ENCODE results near the gene GMPR2. TPM values are rescaled to one million over a fixed set of nuclear protein-coding genes. Genes with fewer than 3 reads are reported as not detected.

GMPR2 gene
- total and polyA plus RNA-seq, 10 donors = 42.2 to 85.6 (median 62.8) TPM

DNA sequence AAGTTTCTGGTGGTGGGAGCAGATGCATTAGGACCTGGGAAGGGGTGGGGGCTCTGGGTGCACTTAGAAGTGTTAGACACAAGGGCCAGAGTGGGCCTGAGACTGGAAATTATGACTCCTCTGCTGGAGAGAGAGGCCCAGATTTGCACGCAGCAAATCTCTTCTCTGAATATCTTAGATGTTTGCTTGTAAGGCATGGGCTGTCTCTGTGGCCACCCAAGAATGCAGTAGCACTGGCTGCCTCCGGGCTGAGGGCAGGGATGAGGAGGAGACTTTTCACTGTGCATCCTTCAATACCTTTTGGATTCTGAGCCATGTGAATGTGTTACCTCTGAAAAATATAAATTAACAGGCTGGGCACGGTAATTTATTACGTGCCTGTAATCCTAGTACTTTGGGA, 52.6 kb downstream of the GMPR2 start:
- no peak for DNase-seq
- Histone ChIP-seq H3K27ac (no peak overlapping the region), H3K4me1 (peaks cover 3 to 44% (median 16%) of the 10 kb centered on the region in 6 donors), H3K27me3 (replicated peaks in 1 of 7) (no peaks in the 10 kb centered on the region), H3K36me3 (peaks cover 0 to 15% (median 12%) of the 10 kb centered on the region in 6 donors), H3K9me3 (no peaks in the 10 kb centered on the region), H3K4me3 (no peak overlapping the region)
- intact Hi-C loops (cut with DNase I; ENCODE audit: low total_unique reads) = no loop called here
- 89 to 94% (median 91%) methylated on average over 4 of the region's 4 CpGs for WGBS, 5 donors
- TF ChIP-seq, protein P1, sequence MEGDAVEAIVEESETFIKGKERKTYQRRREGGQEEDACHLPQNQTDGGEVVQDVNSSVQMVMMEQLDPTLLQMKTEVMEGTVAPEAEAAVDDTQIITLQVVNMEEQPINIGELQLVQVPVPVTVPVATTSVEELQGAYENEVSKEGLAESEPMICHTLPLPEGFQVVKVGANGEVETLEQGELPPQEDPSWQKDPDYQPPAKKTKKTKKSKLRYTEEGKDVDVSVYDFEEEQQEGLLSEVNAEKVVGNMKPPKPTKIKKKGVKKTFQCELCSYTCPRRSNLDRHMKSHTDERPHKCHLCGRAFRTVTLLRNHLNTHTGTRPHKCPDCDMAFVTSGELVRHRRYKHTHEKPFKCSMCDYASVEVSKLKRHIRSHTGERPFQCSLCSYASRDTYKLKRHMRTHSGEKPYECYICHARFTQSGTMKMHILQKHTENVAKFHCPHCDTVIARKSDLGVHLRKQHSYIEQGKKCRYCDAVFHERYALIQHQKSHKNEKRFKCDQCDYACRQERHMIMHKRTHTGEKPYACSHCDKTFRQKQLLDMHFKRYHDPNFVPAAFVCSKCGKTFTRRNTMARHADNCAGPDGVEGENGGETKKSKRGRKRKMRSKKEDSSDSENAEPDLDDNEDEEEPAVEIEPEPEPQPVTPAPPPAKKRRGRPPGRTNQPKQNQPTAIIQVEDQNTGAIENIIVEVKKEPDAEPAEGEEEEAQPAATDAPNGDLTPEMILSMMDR (IDR thresholded peaks at IDR 0.05 in 8 of 11, conservative IDR thresholded peaks at IDR 0.05 in 3 of 11) = no peak
- no peak for TF ChIP-seq POLR2AphosphoS5 (IDR thresholded peaks at IDR 0.05)

- 88 to 97% (median 95%) methylated on average over 5 of the region's 5 CpGs for WGBS, 5 donors
- Histone ChIP-seq H3K4me1 (peaks cover 0 to 28% (median 6%) of the 10 kb centered on the region in 6 donors), H3K27me3 (replicated peaks in 1 of 7) (no peaks in the 10 kb centered on the region), H3K9me3 (no peaks in the 10 kb centered on the region), H3K4me3 (no peak overlapping the region), H3K27ac (no peak overlapping the region), H3K36me3 (peaks cover 0 to 32% (median 29%) of the 10 kb centered on the region in 6 donors)
- DNase-seq = no peak
- intact Hi-C loops (cut with DNase I; ENCODE audit: low total_unique reads) = no loop called here
- TF ChIP-seq POLR2A (IDR thresholded peaks at IDR 0.05) = no peak
- TF ChIP-seq, protein P1 (IDR thresholded peaks at IDR 0.05 in 8 of 11, conservative IDR thresholded peaks at IDR 0.05 in 3 of 11) = no peak
- no peak for TF ChIP-seq POLR2AphosphoS5 (IDR thresholded peaks at IDR 0.05)
Measured at GRCh38 chr14:24286996-24287395, 54.3 kb downstream of the GMPR2 start.

Small RNA genes lying within 50 kb of the gene (small RNA-seq; reads per million reads assigned to genes)
- gene AL136295.4 = 0 reads per million in 4 donors
- 0 reads per million in 4 donors for gene CHMP4A
- gene MDP1 = 0 reads per million in 4 donors

Other genes starting within 250 kb of the GMPR2 start
Only the 30 nearest of the 34 such genes appear.
- 1 to 10 TPM in 6 of 7 donors, under 1 TPM in 1; 0.44 to 3.2 (median 1.5) TPM for gene CARMIL3, start 180.9 kb upstream of the GMPR2 start, total RNA-seq
- gene CARMIL3, start 180.9 kb upstream of the GMPR2 start, polyA plus RNA-seq = 1 to 10 TPM in 2 of 3 donors, under 1 TPM in 1; 0.39 to 1.8 (median 1.0) TPM
- under 1 TPM in 1 of 7 donors, not detected in 6; 0.13 TPM for gene CPNE6, start 161.4 kb upstream of the GMPR2 start, total RNA-seq
- under 1 TPM in 1 of 3 donors, not detected in 2; 0.03 TPM for gene CPNE6, start 161.4 kb upstream of the GMPR2 start, polyA plus RNA-seq
- gene PCK2, start 138.6 kb upstream of the GMPR2 start, total RNA-seq = 10 to 100 TPM; 31.4 to 52.3 (median 34.9) TPM
- 10 to 100 TPM; 25.3 to 35.7 (median 27.9) TPM for gene PCK2, start 138.6 kb upstream of the GMPR2 start, polyA plus RNA-seq
- gene DCAF11, start 118.2 kb upstream of the GMPR2 start, total RNA-seq = 100 to 1,000 TPM in 2 of 7 donors, 10 to 100 TPM in 5; 73.8 to 110 (median 80.9) TPM
- 10 to 100 TPM; 28.7 to 42.5 (median 32.4) TPM for gene DCAF11, start 118.2 kb upstream of the GMPR2 start, polyA plus RNA-seq
- 1 to 10 TPM; 2.0 to 7.8 (median 4.2) TPM for gene NRL, start 118.0 kb upstream of the GMPR2 start, total RNA-seq
- 1 to 10 TPM; 2.7 to 4.7 (median 3.7) TPM for gene NRL, start 118.0 kb upstream of the GMPR2 start, polyA plus RNA-seq
- 10 to 100 TPM in 2 of 7 donors, 1 to 10 TPM in 5; 3.7 to 12.9 (median 9.0) TPM for gene FITM1, start 102.3 kb upstream of the GMPR2 start, total RNA-seq
- 1 to 10 TPM; 4.6 to 9.6 (median 8.3) TPM for gene FITM1, start 102.3 kb upstream of the GMPR2 start, polyA plus RNA-seq
- gene PSME1, start 96.7 kb upstream of the GMPR2 start, total RNA-seq = 100 to 1,000 TPM; 157 to 303 (median 247) TPM
- gene PSME1, start 96.7 kb upstream of the GMPR2 start, polyA plus RNA-seq = 100 to 1,000 TPM; 349 to 441 (median 364) TPM
- 10 to 100 TPM; 17.7 to 27.3 (median 19.9) TPM for gene EMC9, start 91.3 kb upstream of the GMPR2 start, total RNA-seq
- gene EMC9, start 91.3 kb upstream of the GMPR2 start, polyA plus RNA-seq = 10 to 100 TPM; 25.4 to 50.6 (median 48.5) TPM
- gene PSME2, start 86.3 kb upstream of the GMPR2 start, total RNA-seq = 100 to 1,000 TPM in 5 of 7 donors, 10 to 100 TPM in 2; 80.0 to 295 (median 189) TPM
- 100 to 1,000 TPM; 337 to 509 (median 433) TPM for gene PSME2, start 86.3 kb upstream of the GMPR2 start, polyA plus RNA-seq
- gene RNF31, start 85.4 kb upstream of the GMPR2 start, total RNA-seq = 100 to 1,000 TPM in 3 of 7 donors, 10 to 100 TPM in 4; 61.9 to 113 (median 96.9) TPM
- 100 to 1,000 TPM in 2 of 3 donors, 10 to 100 TPM in 1; 56.5 to 148 (median 122) TPM for gene RNF31, start 85.4 kb upstream of the GMPR2 start, polyA plus RNA-seq
- 100 to 1,000 TPM; 122 to 265 (median 218) TPM for gene IRF9, start 71.7 kb upstream of the GMPR2 start, total RNA-seq
- gene IRF9, start 71.7 kb upstream of the GMPR2 start, polyA plus RNA-seq = 100 to 1,000 TPM in 2 of 3 donors, 10 to 100 TPM in 1; 85.8 to 166 (median 118) TPM
- 10 to 100 TPM; 23.5 to 51.6 (median 38.0) TPM for gene REC8, start 60.8 kb upstream of the GMPR2 start, total RNA-seq
- gene REC8, start 60.8 kb upstream of the GMPR2 start, polyA plus RNA-seq = 10 to 100 TPM; 23.6 to 48.0 (median 43.1) TPM
- gene IPO4, start 44.1 kb upstream of the GMPR2 start, total RNA-seq = 10 to 100 TPM; 20.0 to 49.7 (median 29.9) TPM
- gene IPO4, start 44.1 kb upstream of the GMPR2 start, polyA plus RNA-seq = 10 to 100 TPM; 10.0 to 14.7 (median 10.4) TPM
- 10 to 100 TPM; 30.4 to 53.6 (median 37.3) TPM for gene TM9SF1, start 37.5 kb upstream of the GMPR2 start, total RNA-seq
- 10 to 100 TPM in 1 of 3 donors, 1 to 10 TPM in 2; 4.7 to 12.7 (median 7.9) TPM for gene TM9SF1, start 37.5 kb upstream of the GMPR2 start, polyA plus RNA-seq
- 1 to 10 TPM in 1 of 7 donors, under 1 TPM in 4, not detected in 2; 0.44 to 1.4 (median 0.61) TPM for gene TSSK4, start 27.2 kb upstream of the GMPR2 start, total RNA-seq
- not detected for gene TSSK4, start 27.2 kb upstream of the GMPR2 start, polyA plus RNA-seq
- gene CHMP4A, start 19.4 kb upstream of the GMPR2 start, total RNA-seq = 10 to 100 TPM; 53.3 to 71.7 (median 61.9) TPM
- 100 to 1,000 TPM; 106 to 149 (median 132) TPM for gene CHMP4A, start 19.4 kb upstream of the GMPR2 start, polyA plus RNA-seq
- 10 to 100 TPM; 11.0 to 25.5 (median 17.6) TPM for gene MDP1, start 16.9 kb upstream of the GMPR2 start, total RNA-seq
- gene MDP1, start 16.9 kb upstream of the GMPR2 start, polyA plus RNA-seq = 10 to 100 TPM; 30.2 to 39.6 (median 33.6) TPM
- 100 to 1,000 TPM in 6 of 7 donors, 10 to 100 TPM in 1; 98.6 to 137 (median 122) TPM for gene NEDD8, start 562 bp upstream of the GMPR2 start, total RNA-seq
- 100 to 1,000 TPM; 164 to 237 (median 228) TPM for gene NEDD8, start 562 bp upstream of the GMPR2 start, polyA plus RNA-seq
- gene TINF2, start 9.7 kb downstream of the GMPR2 start, total RNA-seq = 100 to 1,000 TPM in 3 of 7 donors, 10 to 100 TPM in 4; 61.8 to 121 (median 99.5) TPM
- 10 to 100 TPM; 55.7 to 60.8 (median 57.4) TPM for gene TINF2, start 9.7 kb downstream of the GMPR2 start, polyA plus RNA-seq
- 1 to 10 TPM; 1.4 to 4.8 (median 2.8) TPM for gene TGM1, start 30.2 kb downstream of the GMPR2 start, total RNA-seq
- 1 to 10 TPM; 1.7 to 3.5 (median 2.3) TPM for gene TGM1, start 30.2 kb downstream of the GMPR2 start, polyA plus RNA-seq
- 10 to 100 TPM; 41.7 to 63.0 (median 48.6) TPM for gene RABGGTA, start 38.7 kb downstream of the GMPR2 start, total RNA-seq
- gene RABGGTA, start 38.7 kb downstream of the GMPR2 start, polyA plus RNA-seq = 10 to 100 TPM; 22.5 to 46.7 (median 41.4) TPM
- gene DHRS1, start 66.9 kb downstream of the GMPR2 start, total RNA-seq = 10 to 100 TPM; 29.9 to 56.1 (median 34.0) TPM
- 10 to 100 TPM; 22.0 to 38.2 (median 30.3) TPM for gene DHRS1, start 66.9 kb downstream of the GMPR2 start, polyA plus RNA-seq
- 10 to 100 TPM; 16.8 to 26.9 (median 22.9) TPM for gene NOP9, start 66.9 kb downstream of the GMPR2 start, total RNA-seq
- gene NOP9, start 66.9 kb downstream of the GMPR2 start, polyA plus RNA-seq = 10 to 100 TPM in 1 of 3 donors, 1 to 10 TPM in 2; 4.5 to 12.1 (median 5.2) TPM
- 100 to 1,000 TPM in 2 of 7 donors, 10 to 100 TPM in 5; 54.0 to 145 (median 88.8) TPM for gene CIDEB, start 75.0 kb downstream of the GMPR2 start, total RNA-seq
- gene CIDEB, start 75.0 kb downstream of the GMPR2 start, polyA plus RNA-seq = 10 to 100 TPM; 31.0 to 33.6 (median 31.4) TPM
- 10 to 100 TPM in 6 of 7 donors, 1 to 10 TPM in 1; 9.2 to 32.3 (median 18.1) TPM for gene LTB4R2, start 77.2 kb downstream of the GMPR2 start, total RNA-seq
- 1 to 10 TPM in 2 of 3 donors, under 1 TPM in 1; 0.83 to 4.0 (median 1.3) TPM for gene LTB4R2, start 77.2 kb downstream of the GMPR2 start, polyA plus RNA-seq
- gene LTB4R, start 78.6 kb downstream of the GMPR2 start, total RNA-seq = 10 to 100 TPM; 20.9 to 50.4 (median 35.8) TPM
- 10 to 100 TPM; 13.9 to 28.6 (median 28.6) TPM for gene LTB4R, start 78.6 kb downstream of the GMPR2 start, polyA plus RNA-seq
- 100 to 1,000 TPM in 1 of 7 donors, 10 to 100 TPM in 6; 34.4 to 114 (median 68.7) TPM for gene ADCY4, start 102.1 kb downstream of the GMPR2 start, total RNA-seq
- gene ADCY4, start 102.1 kb downstream of the GMPR2 start, polyA plus RNA-seq = 10 to 100 TPM; 13.0 to 53.5 (median 34.0) TPM
- gene RIPK3, start 107.1 kb downstream of the GMPR2 start, total RNA-seq = 10 to 100 TPM; 24.8 to 42.4 (median 32.6) TPM
- gene RIPK3, start 107.1 kb downstream of the GMPR2 start, polyA plus RNA-seq = 10 to 100 TPM; 14.0 to 18.4 (median 14.7) TPM
- gene NFATC4, start 135.3 kb downstream of the GMPR2 start, total RNA-seq = 10 to 100 TPM; 10.7 to 29.2 (median 20.2) TPM
- gene NFATC4, start 135.3 kb downstream of the GMPR2 start, polyA plus RNA-seq = 100 to 1,000 TPM in 1 of 3 donors, 10 to 100 TPM in 2; 51.1 to 145 (median 99.9) TPM
- gene NYNRIN, start 166.1 kb downstream of the GMPR2 start, total RNA-seq = 10 to 100 TPM in 5 of 7 donors, 1 to 10 TPM in 2; 4.7 to 18.0 (median 12.0) TPM
- gene NYNRIN, start 166.1 kb downstream of the GMPR2 start, polyA plus RNA-seq = 1 to 10 TPM in 2 of 3 donors, under 1 TPM in 1; 0.87 to 2.7 (median 2.2) TPM

Data from spleen (tissue), 11 donors.